ENCODE data around the gene ME1. TPM values are rescaled to one million over a fixed set of nuclear protein-coding genes. Genes with fewer than 3 reads are reported as not detected.

ME1 gene
- total and polyA plus RNA-seq, 2 of the 13 experiments (the other 11 are each of a cell fraction or from before 2014, with no cell fraction given): not detected

- TF ChIP-seq ZNF567 (CRISPR knock-in tag; IDR thresholded peaks at IDR 0.05; ENCODE audit: borderline replicate concordance): peak; percentile 77; the same call in 1 of the 2 replicates
- no peak for TF ChIP-seq SRSF9 (IDR thresholded peaks at IDR 0.05; ENCODE audit: borderline replicate concordance, insufficient read depth, low read depth, low read length, poor library complexity, severe bottlenecking)
- TF ChIP-seq TBX3 (IDR thresholded peaks at IDR 0.05; ENCODE audit: borderline replicate concordance): no peak
- TF ChIP-seq SRY (CRISPR knock-in tag; IDR thresholded peaks at IDR 0.05): peak; percentile 74; the same call in 1 of the 2 replicates
- TF ChIP-seq POLR2G (IDR thresholded peaks at IDR 0.05; ENCODE audit: low read depth, low read length): peak; percentile 96
- no peak for TF ChIP-seq HOXD1 (CRISPR knock-in tag; IDR thresholded peaks at IDR 0.05)
- peak; percentile 96 for TF ChIP-seq UBTF (CRISPR knock-in tag; IDR thresholded peaks at IDR 0.05)
- TF ChIP-seq NR0B2 (CRISPR knock-in tag; IDR thresholded peaks at IDR 0.05): no peak; the same call in 1 of the 2 replicates
- no peak for TF ChIP-seq RFX3 (CRISPR knock-in tag; IDR thresholded peaks at IDR 0.05)
- peak; percentile 37 for TF ChIP-seq MED8 (CRISPR knock-in tag; IDR thresholded peaks at IDR 0.05; ENCODE audit: insufficient replicate concordance)
- peak; percentile 94 for TF ChIP-seq POLR2A (IDR thresholded peaks at IDR 0.05; ENCODE audit: insufficient read depth in 1 of 2, low read depth in 2 of 2, low read length in 2 of 2)
- no peak; the same call in 1 of the 2 replicates for TF ChIP-seq ONECUT2 (CRISPR knock-in tag; IDR thresholded peaks at IDR 0.05)
- peak; percentile 21 for TF ChIP-seq ZEB1 (IDR thresholded peaks at IDR 0.05; ENCODE audit: insufficient replicate concordance, low read depth)
- no peak for TF ChIP-seq ATF6 (CRISPR knock-in tag; conservative IDR thresholded peaks at IDR 0.05)
- TF ChIP-seq KAT7 (CRISPR knock-in tag; IDR thresholded peaks at IDR 0.05; ENCODE audit: borderline replicate concordance): peak; percentile 53
- no peak; the same call in 1 of the 2 replicates for TF ChIP-seq MLX (CRISPR knock-in tag; IDR thresholded peaks at IDR 0.05)
- peak; percentile 65; the same call in 1 of the 2 replicates for TF ChIP-seq ZNF431 (CRISPR knock-in tag; IDR thresholded peaks at IDR 0.05; ENCODE audit: borderline replicate concordance, low read depth)
- TF ChIP-seq ZNF549 (CRISPR knock-in tag; IDR thresholded peaks at IDR 0.05): no peak
- no peak for TF ChIP-seq FOSL2 (CRISPR knock-in tag; IDR thresholded peaks at IDR 0.05)
- TF ChIP-seq PLSCR1 (CRISPR knock-in tag; IDR thresholded peaks at IDR 0.05; ENCODE audit: borderline replicate concordance): no peak
- no peak for TF ChIP-seq ZNF207 (IDR thresholded peaks at IDR 0.05; ENCODE audit: borderline replicate concordance)
- peak; percentile 78 for TF ChIP-seq SP2 (CRISPR knock-in tag; IDR thresholded peaks at IDR 0.05)
- TF ChIP-seq HMG20A (CRISPR knock-in tag; IDR thresholded peaks at IDR 0.05; ENCODE audit: borderline replicate concordance): no peak
- TF ChIP-seq ZNF235 (CRISPR knock-in tag; IDR thresholded peaks at IDR 0.05; ENCODE audit: borderline replicate concordance): 0 out of 2 replicates have a peak, but pooled peaks have one; percentile 45
These were observed 237.7 kb downstream of the ME1 start, which contains the start of the genes PGM3 and RWDD2A (continued) for GRCh38 chr6:83192871-83193746.
